ENCODE measurements around the gene ACKR3. TPM values are rescaled to one million over a fixed set of nuclear protein-coding genes. Genes with fewer than 3 reads are reported as not detected.
A peak's percentile ranks its signal among the peaks of the same experiment; 100 is the strongest.

The ACKR3 gene
- total RNA-seq, 4 donors from 2014 or later, result 6.3 to 49.5 (median 22.2) TPM

DNA sequence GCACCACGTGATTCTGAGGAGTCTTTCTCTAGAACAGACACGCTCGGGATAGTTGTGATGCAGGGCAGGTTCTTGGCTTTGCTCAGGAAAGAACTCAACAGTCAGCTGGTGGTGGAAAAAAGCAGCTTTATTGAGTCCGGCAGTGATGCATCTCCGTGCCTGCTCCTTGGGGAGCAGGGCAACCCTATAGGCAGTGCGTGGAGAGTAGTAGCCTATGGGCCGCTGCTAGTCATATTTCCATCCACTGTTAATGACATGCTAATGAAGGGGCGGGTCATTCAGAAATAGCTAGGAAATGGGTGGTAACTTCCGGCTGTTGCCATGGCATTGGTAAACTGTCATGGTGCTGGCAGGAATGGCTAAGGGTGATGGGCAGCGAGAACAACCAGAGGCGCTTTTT, 11.6 kb upstream of the ACKR3 start:
- H3K27ac ChIP-seq, result no peak overlapping the region
- no peak for DNase-seq
- no peaks in the 10 kb centered on the region for H3K27me3 ChIP-seq
- no peaks in the 10 kb centered on the region for H3K4me1 ChIP-seq
- no peaks in the 10 kb centered on the region for H3K36me3 ChIP-seq
- no peak overlapping the region for H3K4me3 ChIP-seq
- TF ChIP-seq POLR2A (IDR thresholded peaks at IDR 0.05), result no peak
- TF ChIP-seq, protein P1, sequence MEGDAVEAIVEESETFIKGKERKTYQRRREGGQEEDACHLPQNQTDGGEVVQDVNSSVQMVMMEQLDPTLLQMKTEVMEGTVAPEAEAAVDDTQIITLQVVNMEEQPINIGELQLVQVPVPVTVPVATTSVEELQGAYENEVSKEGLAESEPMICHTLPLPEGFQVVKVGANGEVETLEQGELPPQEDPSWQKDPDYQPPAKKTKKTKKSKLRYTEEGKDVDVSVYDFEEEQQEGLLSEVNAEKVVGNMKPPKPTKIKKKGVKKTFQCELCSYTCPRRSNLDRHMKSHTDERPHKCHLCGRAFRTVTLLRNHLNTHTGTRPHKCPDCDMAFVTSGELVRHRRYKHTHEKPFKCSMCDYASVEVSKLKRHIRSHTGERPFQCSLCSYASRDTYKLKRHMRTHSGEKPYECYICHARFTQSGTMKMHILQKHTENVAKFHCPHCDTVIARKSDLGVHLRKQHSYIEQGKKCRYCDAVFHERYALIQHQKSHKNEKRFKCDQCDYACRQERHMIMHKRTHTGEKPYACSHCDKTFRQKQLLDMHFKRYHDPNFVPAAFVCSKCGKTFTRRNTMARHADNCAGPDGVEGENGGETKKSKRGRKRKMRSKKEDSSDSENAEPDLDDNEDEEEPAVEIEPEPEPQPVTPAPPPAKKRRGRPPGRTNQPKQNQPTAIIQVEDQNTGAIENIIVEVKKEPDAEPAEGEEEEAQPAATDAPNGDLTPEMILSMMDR (IDR thresholded peaks at IDR 0.05), result no peak
- no peaks in the 10 kb centered on the region for H3K9me3 ChIP-seq

DNA sequence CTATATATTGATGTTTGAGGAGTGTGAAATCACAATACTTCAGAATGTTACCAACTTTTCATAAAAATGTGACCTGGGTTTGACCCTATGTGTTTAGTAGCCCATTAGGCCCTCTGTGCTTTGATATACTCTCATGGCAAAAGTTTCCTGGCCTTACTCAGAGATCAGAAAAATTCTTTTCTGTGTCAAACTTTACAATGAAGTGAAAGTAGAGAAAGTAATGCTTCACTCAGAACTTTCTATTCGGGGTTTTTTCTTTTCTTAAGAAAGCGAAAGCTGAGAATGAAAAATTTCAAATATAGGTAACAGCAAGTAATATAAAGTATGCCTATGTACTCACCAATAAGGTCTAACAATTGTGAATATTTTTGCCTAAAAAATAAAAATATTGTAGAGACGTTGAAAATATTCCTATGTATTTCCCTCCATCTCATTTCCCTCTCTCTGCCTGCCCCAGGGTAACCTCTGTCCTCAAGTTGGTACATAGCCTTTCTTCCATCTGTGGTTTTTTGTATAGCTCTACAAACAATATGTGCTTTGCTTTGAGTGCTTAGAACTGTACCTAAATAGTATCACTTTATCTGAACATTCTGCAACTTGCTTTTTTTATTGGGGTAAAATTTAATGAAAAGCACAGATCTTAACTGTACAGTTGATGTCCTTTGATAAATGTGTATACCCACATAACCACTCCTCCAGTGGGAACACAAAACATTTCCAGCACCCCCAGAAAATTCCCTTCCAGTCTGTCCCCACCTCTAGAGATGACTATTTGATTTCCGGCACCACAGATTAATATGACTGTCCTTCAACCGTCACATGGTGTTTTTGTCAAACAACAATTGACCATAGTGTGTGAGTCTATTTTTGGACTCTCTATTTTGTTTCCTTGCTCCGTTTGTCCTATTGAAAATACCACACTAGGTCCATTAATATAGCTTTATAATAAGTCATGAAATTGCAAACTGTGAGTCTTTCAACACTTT, 10.3 kb upstream of the ACKR3 start:
- no peak for TF ChIP-seq POLR2A (IDR thresholded peaks at IDR 0.05)
- TF ChIP-seq, protein P1 (IDR thresholded peaks at IDR 0.05), result no peak
- H3K9me3 ChIP-seq, result no peaks in the 10 kb centered on the region
- no peaks in the 10 kb centered on the region for H3K36me3 ChIP-seq
- H3K27me3 ChIP-seq, result no peaks in the 10 kb centered on the region
- H3K4me3 ChIP-seq, result no peak overlapping the region
- H3K4me1 ChIP-seq, result no peaks in the 10 kb centered on the region
- no peak for DNase-seq
- no peak overlapping the region for H3K27ac ChIP-seq

DNA sequence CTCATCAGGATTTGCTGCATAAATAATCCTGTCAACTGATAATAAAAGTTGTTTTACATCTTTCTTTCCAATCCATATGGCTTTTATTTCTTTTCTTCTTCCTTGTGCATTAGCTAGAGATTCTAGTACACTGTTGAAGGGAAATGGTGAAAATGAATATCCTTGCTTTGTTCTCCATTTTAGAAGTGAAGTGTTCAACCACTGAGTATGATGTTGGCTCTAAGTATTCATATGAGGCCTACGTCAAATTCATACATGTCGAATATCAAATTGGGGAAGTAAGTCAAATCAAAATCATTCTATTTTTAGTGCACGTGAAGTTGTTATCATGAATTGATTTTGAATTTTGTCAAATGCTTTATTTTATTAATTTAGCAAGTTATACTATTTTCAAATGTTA, 7.8 kb upstream of the ACKR3 start:
- TF ChIP-seq POLR2A (IDR thresholded peaks at IDR 0.05), result no peak
- TF ChIP-seq, protein P1 (IDR thresholded peaks at IDR 0.05), result no peak
- H3K9me3 ChIP-seq, result no peaks in the 10 kb centered on the region
- H3K4me3 ChIP-seq, result no peak overlapping the region
- H3K4me1 ChIP-seq, result no peaks in the 10 kb centered on the region
- H3K27ac ChIP-seq, result no peak overlapping the region
- no peaks in the 10 kb centered on the region for H3K27me3 ChIP-seq
- no peak for DNase-seq
- H3K36me3 ChIP-seq, result no peaks in the 10 kb centered on the region

DNA sequence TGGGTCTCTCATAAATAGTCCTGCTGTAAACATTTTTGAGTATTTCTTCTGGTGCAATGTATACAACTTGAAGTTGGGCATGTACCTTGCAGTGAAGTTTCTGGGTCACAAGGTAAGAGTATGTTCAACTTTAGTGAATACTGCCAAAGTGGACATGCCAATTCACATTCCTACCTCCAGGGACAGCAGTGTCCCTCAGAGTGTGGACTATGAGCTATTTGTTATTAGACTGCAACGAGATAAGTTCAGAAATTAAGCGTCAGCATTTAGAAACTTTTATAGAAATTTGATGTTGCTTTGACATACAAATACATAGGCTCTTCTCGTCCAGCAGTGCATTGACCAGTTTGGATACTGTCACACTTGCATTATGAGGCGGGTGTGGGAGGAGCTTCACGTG, 7.2 kb upstream of the ACKR3 start:
- H3K36me3 ChIP-seq, result no peaks in the 10 kb centered on the region
- no peak for TF ChIP-seq POLR2A (IDR thresholded peaks at IDR 0.05)
- TF ChIP-seq, protein P1 (IDR thresholded peaks at IDR 0.05), result peak in 5 of 6 experiments; percentile 5 to 80 (median 73)
- H3K9me3 ChIP-seq, result no peaks in the 10 kb centered on the region
- peaks cover 0 to 5% (median 0%) of the 10 kb centered on the region in 4 donors for H3K4me1 ChIP-seq
- no peak for DNase-seq
- no peak overlapping the region for H3K4me3 ChIP-seq
- H3K27ac ChIP-seq, result no peak overlapping the region
- H3K27me3 ChIP-seq, result no peaks in the 10 kb centered on the region

DNA sequence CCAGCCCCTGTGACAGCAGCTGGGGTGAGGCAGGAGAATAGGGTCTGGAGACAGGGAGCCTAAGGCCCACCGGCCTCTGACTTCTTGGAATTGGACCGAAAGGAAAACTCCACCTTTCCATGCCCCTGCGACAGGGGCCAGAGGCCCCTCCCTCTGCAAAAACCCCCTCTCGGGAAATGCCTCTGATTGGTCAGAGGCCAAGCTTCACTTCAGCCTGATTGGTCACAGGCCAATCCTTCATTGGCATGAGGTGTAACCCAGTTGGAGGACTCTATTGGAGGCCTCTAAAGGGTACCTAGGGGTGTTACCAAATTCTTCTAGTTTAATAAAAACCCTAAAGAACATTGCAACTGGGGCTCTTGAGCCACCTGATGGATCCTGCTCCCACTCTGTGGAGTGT, 5.7 kb upstream of the ACKR3 start:
- no peak overlapping the region for H3K27ac ChIP-seq

More for the DNA sequence above, 5.7 kb upstream of the ACKR3 start:
- TF ChIP-seq, protein P1 (IDR thresholded peaks at IDR 0.05), result no peak
- TF ChIP-seq POLR2A (IDR thresholded peaks at IDR 0.05), result no peak
- Histone ChIP-seq H3K9me3 (no peaks in the 10 kb centered on the region), H3K27me3 (no peaks in the 10 kb centered on the region), H3K4me3 (no peak overlapping the region), H3K36me3 (no peaks in the 10 kb centered on the region), H3K4me1 (peaks cover 0 to 18% (median 2%) of the 10 kb centered on the region in 4 donors)
- no peak for DNase-seq
